GM19395 (cell line): ENCODE results near the gene CTNND2.

Experiments used
- ATAC-seq: cut with Tn5 transposase; IDR thresholded peaks from one replicate; pipeline ENCODE4 v1.9.1; 2021; ENCODE audit warnings: mild to moderate bottlenecking, moderate library complexity; ENCODE audit not compliant: unreplicated experiment

The CTNND2 gene

GRCh38 chr5:11212706-11213105, 691.5 kb downstream of the CTNND2 start:
- no peak for ATAC-seq

GRCh38 chr5:11197726-11198125, 706.5 kb downstream of the CTNND2 start:
- no peak for ATAC-seq

- ATAC-seq, result no peak
These were observed 712.6 kb downstream of the CTNND2 start for GRCh38 chr5:11191673-11192072.

GRCh38 chr5:11182441-11183080, 721.7 kb downstream of the CTNND2 start:
- ATAC-seq, result peak; percentile 64

- no peak for ATAC-seq
These were observed 722.3 kb downstream of the CTNND2 start for GRCh38 chr5:11181940-11182339.

- no peak for ATAC-seq
These were observed 723.4 kb downstream of the CTNND2 start for GRCh38 chr5:11180890-11181289.

- ATAC-seq, result no peak
These were observed 726.1 kb downstream of the CTNND2 start for GRCh38 chr5:11177999-11178711.

GRCh38 chr5:11174591-11174990, 729.7 kb downstream of the CTNND2 start:
- no peak for ATAC-seq

GRCh38 chr5:11172484-11172883, 731.8 kb downstream of the CTNND2 start:
- ATAC-seq, result no peak

- no peak for ATAC-seq
These were observed 733.0 kb downstream of the CTNND2 start for GRCh38 chr5:11171236-11171635.

- no peak for ATAC-seq
These were observed 737.3 kb downstream of the CTNND2 start for GRCh38 chr5:11166923-11167322.

- no peak for ATAC-seq
These were observed 739.5 kb downstream of the CTNND2 start for GRCh38 chr5:11164531-11165294.

- ATAC-seq, result no peak
These were observed 747.1 kb downstream of the CTNND2 start for GRCh38 chr5:11157132-11157531.

GRCh38 chr5:11153670-11154382, 750.4 kb downstream of the CTNND2 start:
- no peak for ATAC-seq

GRCh38 chr5:11152368-11152767, 751.9 kb downstream of the CTNND2 start:
- no peak for ATAC-seq

GRCh38 chr5:11150976-11151375, 753.3 kb downstream of the CTNND2 start:
- no peak for ATAC-seq

GRCh38 chr5:11148810-11149539, 755.3 kb downstream of the CTNND2 start:
- no peak for ATAC-seq

GRCh38 chr5:11146171-11146570, 758.1 kb downstream of the CTNND2 start:
- ATAC-seq, result no peak

- peak; percentile 82 for ATAC-seq
These were observed 760.6 kb downstream of the CTNND2 start for GRCh38 chr5:11143456-11144267.
